SJCRH30 (cell line): ENCODE measurements around the gene IFNL3. TPM values are rescaled to one million over a fixed set of nuclear protein-coding genes. Genes with fewer than 3 reads are reported as not detected.
"Not testable (repeated sequence)": the region's sequence is repeated elsewhere in the genome, so short reads cannot be mapped to it uniquely, and the experiment has no call there.

Experiments
- DNase-seq, 2 experiments: peaks; one replicate each; pipeline ENCODE4 v3.0.0-alpha.2; 2015 to 2020
- H3K27ac ChIP-seq: fragments of 250-450 bp; sonication (Bioruptor Pico); 2 replicates; pipeline ENCODE4 v1.5.1; 2020; ENCODE audit warnings: mild to moderate bottlenecking, moderate library complexity
- H3K27me3 ChIP-seq: fragments of 250-450 bp; sonication (Bioruptor Pico); 2 replicates; pipeline ENCODE4 v1.5.1; 2020; ENCODE audit warnings: mild to moderate bottlenecking, moderate library complexity
- H3K36me3 ChIP-seq: fragments of 250-450 bp; sonication (Bioruptor Pico); 2 replicates; pipeline ENCODE4 v1.5.1; 2020; ENCODE audit warnings: mild to moderate bottlenecking, moderate library complexity
- H3K4me1 ChIP-seq: fragments of 250-450 bp; sonication (Bioruptor Pico); 2 replicates; pipeline ENCODE4 v1.5.1; 2020; ENCODE audit warnings: mild to moderate bottlenecking, moderate library complexity
- H3K4me3 ChIP-seq: fragments of 250-450 bp; sonication (Bioruptor Pico); 2 replicates; pipeline ENCODE4 v1.5.1; 2020; ENCODE audit warnings: mild to moderate bottlenecking, moderate library complexity
- H3K9me3 ChIP-seq: fragments of 250-450 bp; sonication (Bioruptor Pico); replicated peaks from 2 replicates; pipeline ENCODE4 v1.5.1; 2020; ENCODE audit warnings: mild to moderate bottlenecking, moderate library complexity
- total RNA-seq: library from RNA; depleted of rRNA; stranded (reverse); fragments of >200 nt; shearing (Covaris generic); gene quantifications from 2 replicates; pipeline ENCODE4 v1.2.3, GENCODE V29; 2014; rRNA removed

Gene IFNL3
- total RNA-seq = not detected in 2 replicates

DNA sequence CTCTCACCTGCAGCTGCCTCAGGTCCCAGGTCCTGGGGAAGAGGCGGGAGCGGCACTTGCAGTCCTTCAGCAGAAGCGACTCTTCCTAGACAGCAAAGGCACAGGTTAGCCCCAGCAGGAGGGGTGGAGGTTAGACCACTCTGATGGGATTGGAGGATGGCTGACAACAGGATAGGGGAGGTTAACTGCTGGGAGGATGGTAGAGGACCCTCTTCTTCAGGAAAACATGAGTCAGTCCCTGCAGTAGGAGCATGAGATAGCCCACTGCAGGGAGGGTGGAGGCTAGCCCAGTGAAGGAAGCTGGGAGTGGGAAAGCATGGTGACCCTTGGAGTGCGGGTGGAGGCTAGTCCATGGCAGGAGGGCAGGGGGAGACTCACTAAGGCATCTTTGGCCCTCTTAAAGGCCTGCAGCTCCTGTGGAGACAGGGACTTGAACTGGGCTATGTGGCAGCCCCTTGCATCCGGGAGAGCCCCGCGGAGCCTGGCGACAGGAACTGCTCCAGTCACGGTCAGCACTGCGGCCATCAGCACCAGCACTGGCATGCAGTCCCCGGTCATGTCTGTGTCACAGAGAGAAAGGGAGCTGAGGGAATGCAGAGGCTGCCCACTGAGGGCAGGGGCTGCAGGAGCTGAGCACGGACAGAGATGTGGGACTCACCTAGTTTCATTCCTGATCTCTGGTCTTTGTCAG lies at the start of gene IFNL3:
TSS of gene IFNL3 (minus strand) at position 597 of the 691 bp plus-strand sequence. CDS start at position 558, 39 bp downstream.
- not testable (repeated sequence) for H3K36me3 ChIP-seq, H3K27me3 ChIP-seq, H3K4me1 ChIP-seq, H3K27ac ChIP-seq, H3K9me3 ChIP-seq, H3K4me3 ChIP-seq, DNase-seq

DNA sequence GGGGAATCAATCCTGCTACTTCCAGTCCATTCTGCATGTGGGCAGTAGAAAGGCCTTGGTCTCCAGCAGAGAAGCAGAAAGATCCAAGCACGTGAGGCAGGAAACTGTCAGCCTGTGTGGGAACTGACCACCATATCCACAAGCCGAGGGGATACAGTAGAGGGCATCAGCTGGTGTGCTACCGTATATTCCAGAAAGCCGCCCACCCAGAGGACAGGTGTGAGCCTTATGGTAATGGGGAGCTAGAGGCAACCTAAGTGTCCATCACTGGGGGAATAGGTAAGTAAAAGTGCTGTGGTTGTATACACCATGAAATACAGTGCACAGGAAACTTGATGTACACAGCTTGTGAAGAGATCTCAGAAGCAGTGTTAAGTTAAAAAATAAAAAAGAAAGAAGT lies 48.6 kb upstream of the IFNL3 start:
- Histone ChIP-seq H3K4me3 (no peak overlapping the region), H3K27ac (no peak overlapping the region), H3K9me3 (no peaks in the 10 kb centered on the region), H3K36me3 (no peaks in the 10 kb centered on the region), H3K27me3 (peaks cover 4% of the 10 kb centered on the region; the same call in 1 of the 2 replicates), H3K4me1 (no peaks in the 10 kb centered on the region)
- no peak for DNase-seq

DNA sequence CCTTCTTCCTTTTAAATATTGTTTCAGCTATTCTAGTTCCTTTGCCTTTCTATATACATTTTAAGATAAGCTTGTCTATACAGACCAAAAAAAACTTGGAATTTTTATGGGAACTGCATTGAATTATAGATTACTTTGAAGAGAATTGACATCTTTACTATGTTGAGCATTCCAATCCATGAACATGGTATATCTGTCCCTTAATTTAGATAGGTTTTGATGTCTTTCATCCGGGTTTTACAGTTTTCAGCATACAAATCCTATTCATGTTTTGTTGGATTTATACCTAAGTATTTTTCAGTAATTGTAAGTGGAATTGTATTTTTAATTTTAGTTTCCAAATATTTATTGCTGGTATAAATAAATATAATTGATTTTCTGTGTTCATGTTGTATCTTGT lies 39.2 kb upstream of the IFNL3 start:
- no peaks in the 10 kb centered on the region for H3K4me1 ChIP-seq
- H3K27me3 ChIP-seq = no peaks in the 10 kb centered on the region
- no peak overlapping the region for H3K27ac ChIP-seq
- no peak for DNase-seq
- peaks cover 6% of the 10 kb centered on the region for H3K9me3 ChIP-seq
- H3K36me3 ChIP-seq = no peaks in the 10 kb centered on the region; the same call in 1 of the 2 replicates
- no peak overlapping the region for H3K4me3 ChIP-seq

DNA sequence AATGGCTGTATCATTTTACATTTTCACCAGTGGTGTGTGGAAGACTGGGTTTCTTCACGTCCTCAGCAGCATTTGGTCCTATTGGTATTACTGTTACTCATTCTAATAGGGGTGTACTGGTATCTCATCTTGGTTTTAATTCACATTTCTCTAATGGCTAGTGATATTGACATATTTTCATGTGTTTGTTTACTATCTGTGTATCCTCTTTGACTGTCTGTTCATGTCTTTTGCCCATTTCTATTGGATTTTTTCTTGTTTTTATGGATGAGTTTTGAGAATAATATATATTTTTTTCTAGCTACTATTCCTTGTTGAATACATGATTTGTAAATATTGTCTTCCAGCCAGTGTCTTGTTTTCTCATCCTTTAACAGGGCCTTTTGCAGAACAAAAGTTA lies 37.2 kb upstream of the IFNL3 start:
- peaks cover 4% of the 10 kb centered on the region; the same call in 1 of the 2 replicates for H3K27me3 ChIP-seq
- peaks cover 6% of the 10 kb centered on the region for H3K9me3 ChIP-seq
- H3K4me3 ChIP-seq = no peak overlapping the region
- H3K27ac ChIP-seq = no peak overlapping the region
- H3K36me3 ChIP-seq = no peaks in the 10 kb centered on the region; the same call in 1 of the 2 replicates
- DNase-seq = no peak
- H3K4me1 ChIP-seq = no peaks in the 10 kb centered on the region

DNA sequence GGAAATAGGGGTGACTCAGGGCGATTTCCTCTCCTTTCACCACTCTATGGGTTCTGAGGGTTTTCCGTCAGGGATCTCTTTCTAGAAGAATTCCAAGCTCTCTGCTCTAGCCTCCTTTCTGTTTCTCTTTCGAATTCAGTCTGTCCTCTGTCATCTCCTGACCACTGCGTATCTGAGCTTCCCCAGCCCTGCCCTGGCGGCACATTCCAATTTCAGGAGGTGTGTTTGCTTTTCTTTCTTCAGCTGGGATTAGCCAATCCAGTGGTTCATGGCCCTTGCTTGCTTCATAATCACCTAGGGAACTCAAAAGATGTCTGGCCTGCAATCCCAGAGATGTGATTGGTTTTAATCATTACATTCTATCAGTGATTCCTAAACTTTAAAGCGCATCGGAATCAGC lies 32.8 kb upstream of the IFNL3 start:
- no peaks in the 10 kb centered on the region for H3K9me3 ChIP-seq

DNA sequence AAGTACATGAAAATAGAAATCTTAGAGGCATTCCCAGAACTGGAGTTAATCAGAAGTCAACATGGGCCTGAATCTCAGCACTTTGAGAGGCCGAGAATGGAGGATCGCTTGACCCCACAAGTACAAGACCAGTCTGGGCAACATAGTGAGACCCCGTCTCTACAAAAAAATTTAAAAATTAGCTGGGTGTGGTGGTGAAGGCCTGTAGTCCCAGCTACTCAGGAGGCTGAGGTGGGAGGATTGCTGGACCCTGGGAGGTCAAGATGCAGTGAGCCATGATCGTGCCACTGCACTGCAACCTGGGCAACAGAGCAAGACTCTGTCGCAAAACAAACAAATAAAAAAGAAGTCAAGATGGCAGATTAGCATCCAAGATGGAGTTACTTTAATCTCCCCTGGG lies 31.9 kb upstream of the IFNL3 start:
- H3K4me3 ChIP-seq = no peak overlapping the region
- H3K4me1 ChIP-seq = no peaks in the 10 kb centered on the region
- peaks cover 29% of the 10 kb centered on the region for H3K27me3 ChIP-seq
- DNase-seq = no peak
- no peaks in the 10 kb centered on the region for H3K9me3 ChIP-seq
- H3K27ac ChIP-seq = no peak overlapping the region
- no peaks in the 10 kb centered on the region for H3K36me3 ChIP-seq

More for the DNA sequence above, 32.8 kb upstream of the IFNL3 start:
- no peak overlapping the region for H3K4me3 ChIP-seq
- no peak for DNase-seq
- no peaks in the 10 kb centered on the region for H3K36me3 ChIP-seq
- H3K4me1 ChIP-seq = no peaks in the 10 kb centered on the region
- H3K27ac ChIP-seq = no peak overlapping the region
- H3K27me3 ChIP-seq = peaks cover 29% of the 10 kb centered on the region

DNA sequence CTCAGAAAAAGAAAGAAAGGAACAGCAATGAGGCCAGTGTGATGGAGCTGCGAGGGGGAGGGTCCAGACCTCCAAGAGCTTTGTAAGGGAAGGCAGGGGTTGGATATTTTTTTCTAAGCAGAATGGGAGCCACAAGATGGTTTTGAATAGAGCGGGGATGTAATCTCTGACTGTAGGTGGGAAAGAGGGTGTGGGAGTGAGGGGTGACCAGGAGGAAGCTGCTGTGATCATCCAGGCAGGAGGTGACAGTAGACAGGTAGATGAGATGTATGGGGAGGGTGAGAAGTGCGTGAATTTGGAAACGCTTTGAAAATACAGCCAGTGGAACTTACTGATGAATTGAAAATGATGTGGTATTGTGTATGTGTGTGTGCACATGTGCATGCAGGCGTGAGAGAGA lies 30.8 kb upstream of the IFNL3 start:
- Histone ChIP-seq H3K4me3 (no peak overlapping the region), H3K9me3 (no peaks in the 10 kb centered on the region), H3K36me3 (no peaks in the 10 kb centered on the region), H3K27ac (no peak overlapping the region), H3K4me1 (no peaks in the 10 kb centered on the region), H3K27me3 (peaks cover 30% of the 10 kb centered on the region)
- DNase-seq = no peak

DNA sequence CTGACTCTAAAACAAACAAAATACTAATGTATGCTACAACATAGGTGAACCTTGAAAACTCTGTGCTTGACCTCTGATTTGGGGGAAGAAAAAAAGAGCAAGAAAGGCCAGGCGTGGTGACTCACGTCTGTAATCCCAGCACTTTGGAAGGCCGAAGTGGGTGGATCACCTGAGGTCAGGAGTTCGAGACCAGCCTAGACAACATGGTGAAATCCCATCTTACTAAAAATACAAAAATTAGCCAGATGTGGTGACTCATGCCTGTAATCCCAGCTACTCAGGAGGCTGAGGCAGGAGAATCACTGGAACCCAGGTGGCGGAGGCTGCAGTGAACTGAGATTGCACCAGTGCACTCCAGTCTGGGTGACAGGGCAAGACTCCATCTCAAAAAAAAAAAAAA lies 29.1 kb upstream of the IFNL3 start:
- not testable (repeated sequence) for H3K9me3 ChIP-seq, DNase-seq, H3K4me3 ChIP-seq, H3K4me1 ChIP-seq, H3K36me3 ChIP-seq, H3K27ac ChIP-seq
- H3K27me3 ChIP-seq = peaks cover 34% of the 10 kb centered on the region

DNA sequence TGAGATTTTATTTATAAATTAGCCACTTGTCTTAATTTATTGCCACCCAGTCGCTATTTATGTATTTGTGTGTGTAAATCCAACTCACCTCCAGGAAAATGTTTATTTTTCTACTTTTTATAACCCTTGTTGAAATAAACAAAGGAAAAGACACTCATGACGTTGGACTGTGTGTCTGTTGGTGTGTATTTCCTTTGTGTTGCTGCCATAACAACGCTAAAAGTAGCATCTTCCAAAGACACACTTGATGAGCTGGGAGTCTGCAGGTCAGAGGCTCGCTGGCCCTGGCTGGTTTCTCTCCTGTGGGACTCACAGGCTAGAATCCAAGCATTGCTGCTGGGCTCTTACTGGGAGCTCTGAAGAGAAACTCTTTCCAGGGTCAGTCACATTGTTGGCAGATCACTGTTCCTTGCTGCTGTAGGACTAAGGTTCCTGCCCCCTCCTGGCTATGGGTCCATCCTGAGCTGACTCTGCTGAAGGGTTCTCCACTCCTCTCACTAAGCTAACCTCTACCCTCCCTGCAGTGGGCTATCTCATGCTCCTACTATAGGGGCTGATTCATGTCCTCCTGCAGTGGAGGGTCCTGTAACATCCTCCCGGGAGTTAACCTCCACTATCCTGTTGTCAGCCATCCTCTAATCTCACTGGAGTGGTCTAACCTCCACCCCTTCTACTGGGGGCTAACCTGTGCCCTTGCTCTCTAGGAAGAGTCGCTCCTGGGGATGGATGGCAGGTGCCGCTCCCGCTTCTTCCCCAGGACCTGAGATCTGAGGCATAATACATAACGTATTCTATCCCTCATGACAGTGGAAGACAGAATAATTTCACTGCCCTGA lies 25.4 kb upstream of the IFNL3 start:
- Histone ChIP-seq H3K27me3 (peaks cover 19% of the 10 kb centered on the region), H3K36me3 (no peaks in the 10 kb centered on the region), H3K27ac (no peak overlapping the region), H3K4me3 (no peak overlapping the region), H3K4me1 (no peaks in the 10 kb centered on the region), H3K9me3 (no peaks in the 10 kb centered on the region)
- DNase-seq = no peak

DNA sequence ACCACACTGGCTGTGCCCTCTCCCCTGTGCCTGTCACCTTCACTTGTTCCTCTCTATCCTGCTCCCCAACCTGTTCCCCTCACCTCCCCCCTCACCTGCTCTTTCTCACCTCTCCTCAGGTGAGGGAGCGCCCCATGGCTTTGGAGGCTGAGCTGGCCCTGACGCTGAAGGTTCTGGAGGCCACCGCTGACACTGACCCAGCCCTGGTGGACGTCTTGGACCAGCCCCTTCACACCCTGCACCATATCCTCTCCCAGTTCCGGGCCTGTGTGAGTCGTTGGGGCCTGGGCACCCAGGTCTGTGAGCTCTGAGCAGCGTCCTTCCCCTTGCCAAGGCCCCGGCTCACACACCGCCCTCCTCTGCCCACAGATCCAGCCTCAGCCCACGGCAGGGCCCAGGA lies 24.6 kb upstream of the IFNL3 start:
- not testable (repeated sequence) for H3K9me3 ChIP-seq, H3K27ac ChIP-seq, H3K4me3 ChIP-seq, DNase-seq, H3K36me3 ChIP-seq, H3K4me1 ChIP-seq
- peaks cover 13% of the 10 kb centered on the region for H3K27me3 ChIP-seq

DNA sequence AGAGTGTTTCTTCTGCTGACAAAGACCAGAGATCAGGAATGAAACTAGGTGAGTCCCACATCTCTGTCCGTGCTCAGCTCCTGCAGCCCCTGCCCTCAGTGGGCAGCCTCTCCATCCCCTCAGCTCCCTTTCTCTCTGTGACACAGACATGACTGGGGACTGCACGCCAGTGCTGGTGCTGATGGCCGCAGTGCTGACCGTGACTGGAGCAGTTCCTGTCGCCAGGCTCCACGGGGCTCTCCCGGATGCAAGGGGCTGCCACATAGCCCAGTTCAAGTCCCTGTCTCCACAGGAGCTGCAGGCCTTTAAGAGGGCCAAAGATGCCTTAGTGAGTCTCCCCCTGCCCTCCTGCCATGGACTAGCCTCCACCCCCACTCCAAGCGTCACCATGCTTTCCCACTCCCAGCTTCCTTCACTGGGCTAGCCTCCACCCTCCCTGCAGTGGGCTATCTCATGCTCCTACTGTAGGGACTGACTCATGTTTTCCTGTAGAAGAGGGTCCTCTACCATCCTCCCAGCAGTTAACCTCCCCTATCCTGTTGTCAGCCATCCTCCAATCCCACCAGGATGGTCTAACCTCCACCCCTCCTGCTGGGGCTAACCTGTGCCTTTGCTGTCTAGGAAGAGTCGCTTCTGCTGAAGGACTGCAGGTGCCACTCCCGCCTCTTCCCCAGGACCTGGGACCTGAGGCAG lies 23.9 kb upstream of the IFNL3 start:
- H3K4me1 ChIP-seq, H3K9me3 ChIP-seq, H3K4me3 ChIP-seq, H3K36me3 ChIP-seq, H3K27ac ChIP-seq, DNase-seq: not testable (repeated sequence)
- peaks cover 11% of the 10 kb centered on the region; the same call in 1 of the 2 replicates for H3K27me3 ChIP-seq

DNA sequence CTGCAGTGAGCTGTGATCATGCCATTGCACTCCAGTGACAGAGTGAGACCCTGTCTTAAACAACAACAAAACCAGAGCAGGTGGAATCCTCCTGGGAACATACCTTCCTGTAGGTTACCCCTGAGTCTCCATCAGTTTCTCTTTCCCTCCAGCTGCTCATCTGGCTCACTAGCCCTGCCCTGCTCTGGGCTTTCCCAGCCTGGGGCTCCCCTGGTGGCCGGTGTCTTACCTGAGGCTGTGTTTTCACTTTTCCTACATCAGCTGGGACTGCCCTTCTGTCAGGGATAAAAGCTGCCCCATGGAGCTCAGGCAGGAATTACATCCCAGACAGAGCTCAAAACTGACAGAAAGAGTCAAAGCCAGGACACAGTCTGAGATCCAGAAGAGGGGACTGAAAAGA lies 23.3 kb upstream of the IFNL3 start, which contains the start of gene IFNL2:
TSS of gene IFNL2 (plus strand) at position 312 of the 400 bp plus-strand sequence. CDS start 173 bp downstream, outside the sequence.
- not testable (repeated sequence) for H3K4me1 ChIP-seq, H3K4me3 ChIP-seq, H3K9me3 ChIP-seq, H3K27ac ChIP-seq, H3K36me3 ChIP-seq, H3K27me3 ChIP-seq, DNase-seq

DNA sequence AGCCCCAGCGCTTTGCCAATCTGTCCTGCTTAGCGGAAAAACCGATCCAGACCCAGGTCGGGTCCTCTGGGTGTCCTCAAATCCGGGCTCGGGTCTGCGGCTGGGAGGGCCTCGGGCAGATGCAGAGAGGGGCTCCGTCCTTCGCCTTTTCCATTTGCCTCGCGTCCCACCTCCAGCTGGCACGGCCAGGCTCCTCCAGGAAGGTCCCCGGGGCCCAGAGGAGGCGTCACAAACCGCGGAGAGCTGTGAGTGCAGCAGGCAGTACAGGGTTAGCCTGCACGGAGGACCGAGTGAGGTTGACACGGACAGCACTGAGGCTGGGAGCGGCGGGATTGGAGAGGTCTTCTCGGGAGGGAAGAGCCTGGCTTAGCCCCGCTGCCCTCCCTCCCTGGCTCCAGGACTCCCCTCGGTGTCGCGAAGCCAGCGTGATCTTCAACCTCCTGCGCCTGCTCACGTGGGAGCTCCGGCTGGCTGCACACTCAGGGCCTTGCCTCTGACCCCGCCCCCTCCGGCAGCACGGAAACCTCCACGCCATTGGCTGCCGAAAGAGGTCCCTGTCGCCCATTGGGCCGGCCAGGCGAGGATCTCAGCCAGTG lies 20.6 kb upstream of the IFNL3 start:
- Histone ChIP-seq H3K4me1 (no peaks in the 10 kb centered on the region), H3K36me3 (no peaks in the 10 kb centered on the region), H3K4me3 (no peak overlapping the region), H3K27ac (no peak overlapping the region), H3K27me3 (0 out of 2 replicates have a peak, but pooled peaks cover 3% of the 10 kb centered on the region), H3K9me3 (no peaks in the 10 kb centered on the region)
- DNase-seq = no peak
